ENCODE data around the gene PDZD2.

DNA sequence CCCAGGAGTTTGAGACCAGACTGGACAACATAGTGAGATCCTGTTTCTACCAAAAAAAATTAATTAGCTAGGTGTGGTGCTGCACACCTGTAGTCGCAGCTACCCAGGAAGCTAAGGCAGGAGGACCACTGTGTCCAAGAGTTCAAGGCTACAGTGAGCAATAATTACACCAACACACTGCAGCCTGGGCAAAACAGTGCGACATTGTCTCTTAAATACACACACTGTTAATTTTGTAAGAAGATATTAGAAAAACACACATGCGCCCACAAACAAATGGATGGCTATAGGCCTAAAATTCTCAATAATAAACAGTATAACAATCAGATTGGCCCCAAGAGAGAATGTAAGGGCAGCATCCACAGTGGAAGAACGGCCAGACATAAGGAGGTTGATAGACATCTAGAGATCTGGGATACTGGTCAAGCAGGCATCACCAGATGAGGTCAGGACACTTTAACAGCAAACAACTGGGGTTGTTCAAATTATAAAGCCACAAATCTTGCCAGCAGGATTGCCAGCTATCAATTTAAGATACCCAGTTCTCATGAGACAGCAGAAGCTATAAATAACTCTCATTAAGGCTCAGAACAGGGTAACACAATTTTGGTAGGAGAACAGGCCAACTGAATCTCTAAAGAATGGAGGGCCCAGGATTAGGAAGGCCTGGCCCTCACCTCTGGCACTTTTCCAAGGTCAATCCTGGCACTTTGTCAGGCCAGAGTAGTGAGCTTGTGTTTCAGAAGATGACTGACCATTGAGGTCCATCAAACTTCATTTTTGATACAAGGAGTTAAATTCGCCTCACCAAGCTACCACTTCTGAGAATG lies 505.7 kb downstream of the PDZD2 start:
- TF ChIP-seq EZH2 (IDR thresholded peaks at IDR 0.05; ENCODE audit: insufficient read depth, poor library complexity, severe bottlenecking): no peak
- TF ChIP-seq EZH2phosphoT487 (IDR thresholded peaks at IDR 0.05; ENCODE audit: insufficient read depth, low read depth): no peak
